DMS53 treated with DMSO at 0.1 percent for 48 hours (cell line): ENCODE results near the gene CMIP.
"Not testable (repeated sequence)": the region's sequence is repeated elsewhere in the genome, so short reads cannot be mapped to it uniquely, and the experiment has no call there.

Experiments
- DNase-seq: peaks from one replicate; lab custom pipeline; 2025; ENCODE audit not compliant: unreplicated experiment; lab: John Stamatoyannopoulos, UW

Gene CMIP

GRCh38 chr16:81421126-81421525 lies 23.5 kb upstream of the CMIP start:
- no peak for DNase-seq

- no peak for DNase-seq
Observed at GRCh38 chr16:81421536-81421935, 23.1 kb upstream of the CMIP start.

- not testable (repeated sequence) for DNase-seq
Observed at GRCh38 chr16:81422153-81422552, 22.5 kb upstream of the CMIP start.

GRCh38 chr16:81424771-81425170 lies 19.8 kb upstream of the CMIP start:
- no peak for DNase-seq

- no peak for DNase-seq
Observed at GRCh38 chr16:81427219-81427618, 17.4 kb upstream of the CMIP start.

GRCh38 chr16:81429045-81429521 lies 15.5 kb upstream of the CMIP start:
- no peak for DNase-seq

- no peak for DNase-seq
Observed at GRCh38 chr16:81431554-81432353, 12.9 kb upstream of the CMIP start.

- DNase-seq = no peak
Observed at GRCh38 chr16:81432937-81433557, 11.6 kb upstream of the CMIP start.

- DNase-seq = no peak
Observed at GRCh38 chr16:81435103-81435502, 9.5 kb upstream of the CMIP start.

GRCh38 chr16:81435567-81435966 lies 9.0 kb upstream of the CMIP start:
- no peak for DNase-seq

GRCh38 chr16:81436386-81436785 lies 8.2 kb upstream of the CMIP start:
- DNase-seq = no peak

- DNase-seq = no peak
Observed at GRCh38 chr16:81437865-81438264, 6.7 kb upstream of the CMIP start.

- no peak for DNase-seq
Observed at GRCh38 chr16:81440888-81441761, 3.5 kb upstream of the CMIP start.

GRCh38 chr16:81442220-81442915 lies 2.2 kb upstream of the CMIP start:
- no peak for DNase-seq

- DNase-seq = no peak
Observed at GRCh38 chr16:81442916-81443687, 1.5 kb upstream of the CMIP start.

- DNase-seq = no peak
Observed at GRCh38 chr16:81443688-81444447, 740 bp upstream of the CMIP start.

GRCh38 chr16:81445143-81445961 lies 744 bp downstream of the CMIP start:
- no peak for DNase-seq
